PC-3 (cell line): ENCODE data around the gene CENPH. TPM values are rescaled to one million over a fixed set of nuclear protein-coding genes. Genes with fewer than 3 reads are reported as not detected.
"Not testable (repeated sequence)": the region's sequence is repeated elsewhere in the genome, so short reads cannot be mapped to it uniquely, and the experiment has no call there.

Experiments used
- ATAC-seq: fragments of 200-7000 bp; cut with Tn5 transposase; 2 replicates; pipeline ENCODE4 v1.9.1; 2020; ENCODE audit warnings: mild to moderate bottlenecking, moderate library complexity
- BruUV-seq: library from RNA; stranded (reverse); fragments of 400-500 nt; replicated peaks from 2 replicates; lab custom pipeline; 2021; lab: Mats Ljungman, UMichigan
- CTCF ChIA-PET: fragments of 300-600 bp; sonication (Branson Sonifier 250); formaldehyde crosslinking; loops from one replicate; lab custom pipeline; 2022; ENCODE audit warnings: antibody characterized with exemption; lab: Charles Lee
- POLR2A ChIA-PET: fragments of 300-600 bp; sonication (Branson Sonifier 250); formaldehyde crosslinking; loops from one replicate; lab custom pipeline; 2022; ENCODE audit warnings: antibody characterized with exemption; ENCODE audit not compliant: unreplicated experiment; lab: Charles Lee
- DNase-seq: peaks from one replicate; pipeline ENCODE4 v3.0.0-alpha.2; 2015
- H2AFZ ChIP-seq: fragments of 300-600 bp; sonication (generic); 2 replicates; pipeline ENCODE4 v1.6.0; 2016; ENCODE audit warnings: antibody characterized with exemption, low read length
- H3F3A ChIP-seq: fragments of 300-600 bp; sonication (generic); one replicate; pipeline ENCODE4 v1.6.0; 2017; ENCODE audit warnings: antibody characterized with exemption, low read length, control low read depth, mild to moderate bottlenecking; ENCODE audit not compliant: unreplicated experiment
- H3K27ac ChIP-seq: fragments of 300-600 bp; sonication (generic); 2 replicates; pipeline ENCODE4 v1.5.1; 2016; ENCODE audit warnings: mild to moderate bottlenecking, low read length
- H3K27me3 ChIP-seq: fragments of 300-600 bp; sonication (generic); 2 replicates; pipeline ENCODE4 v1.6.1; 2016; ENCODE audit warnings: low read length, mixed read lengths
- H3K36me3 ChIP-seq: fragments of 300-600 bp; sonication (generic); 2 replicates; pipeline ENCODE4 v1.6.1; 2016; ENCODE audit warnings: low read depth, mixed run types, low read length, mixed read lengths
- H3K4me1 ChIP-seq: fragments of 300-600 bp; sonication (generic); 2 replicates; pipeline ENCODE4 v1.5.1; 2016; ENCODE audit warnings: low read length; ENCODE audit not compliant: insufficient read depth
- H3K4me2 ChIP-seq: fragments of 300-600 bp; sonication (generic); 2 replicates; pipeline ENCODE4 v1.6.0; 2016; ENCODE audit warnings: low read length
- H3K4me3 ChIP-seq: fragments of 300-600 bp; sonication (generic); 2 replicates; pipeline ENCODE4 v1.5.1; 2016; ENCODE audit warnings: mild to moderate bottlenecking, low read length, mixed read lengths
- H3K79me2 ChIP-seq: fragments of 300-600 bp; sonication (generic); 2 replicates; pipeline ENCODE4 v1.6.1; 2017; ENCODE audit warnings: low read length, mixed read lengths
- H3K9ac ChIP-seq: fragments of 300-600 bp; sonication (generic); 2 replicates; pipeline ENCODE4 v1.6.0; 2016; ENCODE audit warnings: mild to moderate bottlenecking, low read length
- H3K9me2 ChIP-seq: fragments of 300-600 bp; sonication (generic); replicated peaks from 2 replicates; pipeline ENCODE4 v1.6.1; 2016; ENCODE audit warnings: mixed run types, low read length, mixed read lengths
- H3K9me3 ChIP-seq: fragments of 300-600 bp; sonication (generic); 2 replicates; pipeline ENCODE4 v1.6.1; 2016; ENCODE audit warnings: low read length, mixed read lengths
- H4K20me1 ChIP-seq: fragments of 300-600 bp; sonication (generic); 2 replicates; pipeline ENCODE4 v1.6.1; 2016; ENCODE audit warnings: low read length, mixed read lengths
- EZH2 ChIP-seq: fragments of 300-600 bp; sonication (generic); IDR thresholded peaks from one replicate; pipeline ENCODE4 v1.6.1; 2017; ENCODE audit warnings: antibody characterized with exemption, mild to moderate bottlenecking, low read length; ENCODE audit not compliant: unreplicated experiment
- EZH2phosphoT487 ChIP-seq: fragments of 300-600 bp; sonication (generic); IDR thresholded peaks from 2 replicates; pipeline ENCODE4 v1.6.1; 2018; ENCODE audit warnings: mild to moderate bottlenecking, antibody characterized with exemption, low read length, borderline replicate concordance
- intact Hi-C: fragments of 100-400 bp; cut with micrococcal nuclease; formaldehyde crosslinking; loops from 2 replicates; pipeline ENCODE4 v1.9.0; 2023
- total RNA-seq: library from RNA; depleted of rRNA; stranded (reverse); fragments of >200 nt; gene quantifications from 2 replicates; pipeline ENCODE4 v1.2.3, GENCODE V29; 2014
- TF ChIP-seq, protein P1 (sequence below): fragments of 300-600 bp; sonication (generic); conservative IDR thresholded peaks from 2 replicates; pipeline ENCODE4 v1.5.1; 2017; ENCODE audit warnings: antibody characterized with exemption, low read depth, mild to moderate bottlenecking, low read length

Gene CENPH
- total RNA-seq, 1 experiment from 2014 or later = 27.8 TPM

- Histone ChIP-seq H4K20me1 (peaks cover 7% of the 10 kb centered on the region; the same call in 1 of the 2 replicates), H3K4me2 (no peak overlapping the region), H3K4me1 (peaks cover 20% of the 10 kb centered on the region), H3K9me2 (no peaks in the 10 kb centered on the region), H2AFZ (no peak overlapping the region), H3K9me3 (no peaks in the 10 kb centered on the region), H3F3A (no peaks in the 10 kb centered on the region), H3K79me2 (peaks cover 50% of the 10 kb centered on the region), H3K9ac (no peak overlapping the region), H3K27me3 (no peaks in the 10 kb centered on the region), H3K36me3 (peaks cover 43% of the 10 kb centered on the region), H3K4me3 (no peak overlapping the region), H3K27ac (no peak overlapping the region)
- BruUV-seq = no TSS peak
- CTCF ChIA-PET = no interaction called here
- DNase-seq (no peak), ATAC-seq (no peak)
- POLR2A ChIA-PET = no interaction called here
- intact Hi-C loops = no loop called here
- TF ChIP-seq, protein P1, sequence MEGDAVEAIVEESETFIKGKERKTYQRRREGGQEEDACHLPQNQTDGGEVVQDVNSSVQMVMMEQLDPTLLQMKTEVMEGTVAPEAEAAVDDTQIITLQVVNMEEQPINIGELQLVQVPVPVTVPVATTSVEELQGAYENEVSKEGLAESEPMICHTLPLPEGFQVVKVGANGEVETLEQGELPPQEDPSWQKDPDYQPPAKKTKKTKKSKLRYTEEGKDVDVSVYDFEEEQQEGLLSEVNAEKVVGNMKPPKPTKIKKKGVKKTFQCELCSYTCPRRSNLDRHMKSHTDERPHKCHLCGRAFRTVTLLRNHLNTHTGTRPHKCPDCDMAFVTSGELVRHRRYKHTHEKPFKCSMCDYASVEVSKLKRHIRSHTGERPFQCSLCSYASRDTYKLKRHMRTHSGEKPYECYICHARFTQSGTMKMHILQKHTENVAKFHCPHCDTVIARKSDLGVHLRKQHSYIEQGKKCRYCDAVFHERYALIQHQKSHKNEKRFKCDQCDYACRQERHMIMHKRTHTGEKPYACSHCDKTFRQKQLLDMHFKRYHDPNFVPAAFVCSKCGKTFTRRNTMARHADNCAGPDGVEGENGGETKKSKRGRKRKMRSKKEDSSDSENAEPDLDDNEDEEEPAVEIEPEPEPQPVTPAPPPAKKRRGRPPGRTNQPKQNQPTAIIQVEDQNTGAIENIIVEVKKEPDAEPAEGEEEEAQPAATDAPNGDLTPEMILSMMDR = no peak
- no peak for TF ChIP-seq EZH2phosphoT487
- no peak for TF ChIP-seq EZH2
Observed at GRCh38 chr5:69170495-69170894, 18.9 kb upstream of the CENPH start.

- no peak for ATAC-seq
- Histone ChIP-seq H3K79me2 (peaks cover 50% of the 10 kb centered on the region), H3K27ac (no peak overlapping the region), H4K20me1 (peaks cover 7% of the 10 kb centered on the region; the same call in 1 of the 2 replicates), H3K4me1 (peaks cover 20% of the 10 kb centered on the region), H3F3A (no peaks in the 10 kb centered on the region), H3K9me2 (no peaks in the 10 kb centered on the region), H3K36me3 (peaks cover 44% of the 10 kb centered on the region), H3K4me3 (0 out of 2 replicates have a peak overlapping the region, but pooled peaks have one; percentile 13), H3K27me3 (no peaks in the 10 kb centered on the region), H3K4me2 (peak overlapping the region; percentile 22; the same call in 1 of the 2 replicates), H2AFZ (no peak overlapping the region), H3K9ac (no peak overlapping the region), H3K9me3 (no peaks in the 10 kb centered on the region)
- ChIA-PET CTCF (no interaction called here), POLR2A (no interaction called here)
- TF ChIP-seq, protein P1 = no peak
- TF ChIP-seq EZH2 (no peak), EZH2phosphoT487 (no peak)
- no peak for DNase-seq
- BruUV-seq = no TSS peak
- intact Hi-C loops = no loop called here
Observed at GRCh38 chr5:69170969-69171368, 18.4 kb upstream of the CENPH start.

DNA sequence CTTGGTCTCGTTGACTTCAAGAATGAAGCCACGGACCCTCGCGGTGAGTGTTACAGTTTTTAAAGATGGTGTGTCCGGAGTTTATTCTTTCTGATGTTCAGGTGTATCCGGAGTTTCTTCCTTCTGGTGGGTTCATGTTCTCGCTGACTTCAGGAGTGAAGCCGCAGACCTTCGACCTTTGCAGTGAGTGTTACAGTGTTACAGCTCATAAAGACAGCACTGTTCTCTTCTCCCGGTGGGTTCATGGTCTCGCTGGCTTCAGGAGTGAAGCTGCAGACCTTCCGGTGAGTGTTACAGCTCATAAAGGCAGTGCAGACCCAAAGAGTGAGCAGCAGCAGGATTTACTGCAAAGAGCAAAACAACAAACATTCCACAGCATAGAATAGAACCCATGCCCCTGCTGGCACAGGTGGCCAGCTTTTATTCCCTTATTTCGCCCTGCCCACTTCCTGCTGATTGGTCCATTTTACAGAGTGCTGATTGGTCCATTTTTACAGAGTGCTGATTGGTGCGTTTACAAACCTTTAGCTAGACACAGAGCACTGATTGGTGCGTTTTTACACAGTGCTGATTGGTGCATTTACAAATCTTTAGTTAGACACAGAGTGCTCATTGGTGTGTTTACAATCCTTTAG, 7.6 kb upstream of the CENPH start:
- DNase-seq, H4K20me1 ChIP-seq, H3K9me2 ChIP-seq, H3K79me2 ChIP-seq, CTCF ChIA-PET, H3K4me1 ChIP-seq, H3K4me2 ChIP-seq, H3K9me3 ChIP-seq, H2AFZ ChIP-seq, BruUV-seq, POLR2A ChIA-PET, H3K4me3 ChIP-seq, ATAC-seq, H3K9ac ChIP-seq, H3K27me3 ChIP-seq, H3K27ac ChIP-seq, H3K36me3 ChIP-seq: not testable (repeated sequence)
- peaks cover 14% of the 10 kb centered on the region for H3F3A ChIP-seq
- intact Hi-C loops = loop anchor here (10.0 kb wide), 1 partner anchor 57 kb away; no protein-coding TSS in a partner anchor
